ENCODE results near the gene SHROOM3.

DNA sequence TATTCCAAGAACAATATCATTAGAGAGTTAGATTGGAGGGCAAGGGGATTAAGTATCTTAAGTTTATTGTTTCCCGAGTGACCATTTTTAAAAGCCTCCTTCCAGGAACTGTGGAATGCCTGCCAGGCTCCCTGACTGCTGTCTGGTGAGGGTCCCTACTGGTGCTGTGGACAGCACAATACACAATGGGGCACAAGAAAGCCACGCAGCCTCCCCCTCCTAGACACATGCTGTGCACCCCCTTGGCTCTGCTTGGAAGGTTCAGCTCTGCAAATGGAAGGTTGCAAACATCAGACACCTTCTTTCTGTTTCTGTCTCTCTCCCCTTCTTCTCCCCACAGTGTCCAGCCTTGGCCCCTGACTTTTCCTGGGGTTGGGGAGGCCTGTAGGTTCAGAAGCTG is 153.2 kb downstream of the SHROOM3 start:
- TF ChIP-seq, protein P1, sequence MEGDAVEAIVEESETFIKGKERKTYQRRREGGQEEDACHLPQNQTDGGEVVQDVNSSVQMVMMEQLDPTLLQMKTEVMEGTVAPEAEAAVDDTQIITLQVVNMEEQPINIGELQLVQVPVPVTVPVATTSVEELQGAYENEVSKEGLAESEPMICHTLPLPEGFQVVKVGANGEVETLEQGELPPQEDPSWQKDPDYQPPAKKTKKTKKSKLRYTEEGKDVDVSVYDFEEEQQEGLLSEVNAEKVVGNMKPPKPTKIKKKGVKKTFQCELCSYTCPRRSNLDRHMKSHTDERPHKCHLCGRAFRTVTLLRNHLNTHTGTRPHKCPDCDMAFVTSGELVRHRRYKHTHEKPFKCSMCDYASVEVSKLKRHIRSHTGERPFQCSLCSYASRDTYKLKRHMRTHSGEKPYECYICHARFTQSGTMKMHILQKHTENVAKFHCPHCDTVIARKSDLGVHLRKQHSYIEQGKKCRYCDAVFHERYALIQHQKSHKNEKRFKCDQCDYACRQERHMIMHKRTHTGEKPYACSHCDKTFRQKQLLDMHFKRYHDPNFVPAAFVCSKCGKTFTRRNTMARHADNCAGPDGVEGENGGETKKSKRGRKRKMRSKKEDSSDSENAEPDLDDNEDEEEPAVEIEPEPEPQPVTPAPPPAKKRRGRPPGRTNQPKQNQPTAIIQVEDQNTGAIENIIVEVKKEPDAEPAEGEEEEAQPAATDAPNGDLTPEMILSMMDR (IDR thresholded peaks at IDR 0.05), result no peak
- TF ChIP-seq POLR2A (IDR thresholded peaks at IDR 0.05), result no peak

Data from adrenal gland (tissue), 5 donors.